ENCODE data around the gene PTMA.

DNA sequence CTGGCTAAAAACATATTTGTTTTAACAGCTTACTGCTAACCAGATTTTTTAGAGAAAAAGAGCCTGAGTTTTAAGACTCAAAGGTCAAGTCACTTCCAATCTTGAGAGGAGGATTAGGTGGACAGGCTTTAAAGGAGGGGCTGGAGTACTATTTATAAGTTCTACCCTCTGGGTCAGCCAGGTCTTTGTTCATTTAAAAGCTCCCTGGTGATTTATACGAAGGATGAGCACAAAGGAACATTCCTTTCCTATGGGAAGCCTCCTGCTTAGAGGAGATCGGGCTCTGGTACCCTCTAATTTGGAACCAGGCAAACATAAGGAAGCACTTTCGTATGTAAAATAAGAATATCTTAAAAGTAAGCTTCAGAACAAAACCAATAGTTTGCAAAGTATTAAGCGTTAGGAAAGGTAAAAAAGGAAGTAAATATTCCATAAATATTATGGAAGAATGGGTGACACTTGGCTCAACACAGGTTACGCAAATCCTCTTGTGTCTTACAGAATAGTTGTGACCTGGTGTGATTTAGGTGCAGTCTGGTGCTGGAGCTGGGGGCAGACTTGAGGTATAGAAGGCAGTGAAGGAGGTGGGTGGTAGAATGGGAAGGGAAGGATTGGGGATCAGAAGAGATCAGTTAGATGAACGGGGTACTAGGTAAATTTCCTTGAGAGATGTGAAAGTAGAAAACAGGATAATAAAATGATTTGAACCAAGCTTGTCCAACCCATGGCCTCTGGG lies 37.1 kb downstream of the PTMA start:
- TF ChIP-seq CTCF (conservative IDR thresholded peaks at IDR 0.05) (no peak), EZH2 (IDR thresholded peaks at IDR 0.05; ENCODE audit: low read depth) (no peak)
